Fibroblast of skin of abdomen (primary cell): Measurements from ENCODE around the gene AK2. TPM values are rescaled to one million over a fixed set of nuclear protein-coding genes. Genes with fewer than 3 reads are reported as not detected.
"Not testable (repeated sequence)": the region's sequence is repeated elsewhere in the genome, so short reads cannot be mapped to it uniquely, and the experiment has no call there.

ENCODE experiments used
- DNase-seq: peaks from one replicate; pipeline ENCODE4 v3.0.0-alpha.2; 2013
- polyA plus RNA-seq, 2 experiments: library from polyadenylated mRNA; unstranded; fragments of 120-200 nt; gene quantifications; one replicate each; pipeline ENCODE4 v1.2.1, GENCODE V29; 2013; ENCODE audit not compliant: insufficient read length in 2 of 2

AK2 gene
- polyA plus RNA-seq (2013, experiment 1 of 2; ENCODE audit: insufficient read length), result 147 TPM
- polyA plus RNA-seq (2013, experiment 2 of 2; ENCODE audit: insufficient read length), result 146 TPM

DNA sequence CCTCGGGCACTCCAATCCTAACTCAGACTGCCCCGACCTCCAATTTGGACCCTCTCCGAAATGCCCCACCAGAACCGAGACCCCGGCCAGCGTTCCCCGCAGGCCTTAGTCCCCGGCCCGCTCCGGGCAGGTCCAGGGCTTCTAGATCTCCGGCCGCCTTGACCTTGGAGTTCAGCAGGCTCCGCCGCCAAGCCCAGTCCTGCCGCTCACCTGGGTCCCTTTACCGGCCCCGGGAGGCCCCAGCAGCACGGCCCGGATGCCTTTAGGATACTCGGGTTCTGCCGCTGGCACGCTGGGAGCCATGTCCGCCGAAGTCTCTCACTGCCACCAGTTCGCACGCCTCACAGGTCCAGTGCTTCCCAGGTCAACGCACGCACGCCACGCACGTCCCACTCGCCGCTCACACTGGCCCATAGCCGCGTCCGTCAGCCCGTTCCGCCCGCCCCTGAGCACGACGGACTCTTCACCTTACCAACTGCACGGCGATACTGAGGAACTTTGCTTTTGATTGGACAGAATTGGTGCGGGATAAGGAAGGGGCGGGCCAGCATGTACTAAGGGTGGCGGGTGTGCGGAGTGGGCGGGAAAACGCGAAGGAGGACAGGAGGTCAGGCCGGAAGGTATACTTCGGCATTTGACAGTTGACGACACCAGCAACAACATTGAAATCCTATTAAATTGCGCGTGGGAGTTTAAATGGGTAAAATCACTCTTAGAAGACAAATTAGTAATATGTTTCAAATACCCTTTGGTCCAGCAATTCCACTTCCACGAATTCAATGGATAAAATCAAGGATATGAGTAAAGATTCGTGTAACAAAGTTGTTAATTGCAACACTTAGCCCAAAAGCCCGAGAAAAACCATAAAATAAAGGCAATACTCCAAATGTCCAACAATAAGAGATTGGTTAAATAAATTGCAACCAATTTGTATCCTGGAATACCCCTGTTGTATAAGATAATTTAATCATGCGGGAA lies at the start of gene AK2:
TSS of gene AK2 (minus strand) at position 358 of the 978 bp plus-strand sequence. CDS start at position 303, 55 bp downstream.
- peak; percentile 98 for DNase-seq

DNA sequence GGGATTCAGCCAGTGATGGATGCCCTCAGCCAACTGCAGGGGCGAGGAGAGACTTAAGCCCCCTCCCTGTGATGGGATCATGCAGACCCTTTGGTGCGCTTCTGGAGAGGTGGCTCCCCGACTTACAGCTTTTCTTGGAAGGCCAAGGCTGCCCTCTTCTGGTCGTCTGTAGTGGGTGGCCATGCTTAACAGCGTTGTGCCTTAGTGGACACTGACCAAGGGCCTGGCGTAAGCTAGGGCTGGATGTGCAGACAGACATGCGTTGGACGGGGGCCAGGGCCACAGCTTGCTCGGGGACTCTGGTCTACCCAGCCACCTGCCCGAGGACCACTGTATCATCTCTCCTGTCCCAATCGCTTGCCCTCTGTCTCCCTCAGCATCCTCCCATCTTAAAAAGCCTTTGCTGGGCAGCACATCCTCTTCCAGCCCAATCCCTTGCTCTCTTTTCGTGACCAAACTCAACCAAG lies 49.7 kb upstream of the AK2 start:
- peak; percentile 57 for DNase-seq

DNA sequence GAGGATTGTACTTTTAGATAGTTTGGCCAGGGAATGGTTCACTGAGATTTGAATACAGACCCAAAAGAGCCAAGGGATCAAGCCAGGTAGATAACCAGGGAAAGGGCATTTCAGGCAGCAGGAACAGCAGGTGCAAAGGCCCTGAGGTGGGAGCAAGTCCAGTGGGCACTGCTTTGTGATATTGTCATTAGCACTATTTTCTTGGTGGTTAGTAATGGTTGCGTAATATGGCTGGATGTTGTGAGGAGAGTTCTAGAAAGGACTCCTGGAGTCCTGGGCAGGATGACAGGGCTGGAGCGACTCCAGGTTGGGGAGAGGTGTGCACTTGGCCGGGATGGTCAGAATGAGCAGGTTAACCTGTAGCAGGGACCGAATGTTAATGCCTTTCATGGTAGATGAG lies 48.6 kb upstream of the AK2 start:
- no peak for DNase-seq

DNA sequence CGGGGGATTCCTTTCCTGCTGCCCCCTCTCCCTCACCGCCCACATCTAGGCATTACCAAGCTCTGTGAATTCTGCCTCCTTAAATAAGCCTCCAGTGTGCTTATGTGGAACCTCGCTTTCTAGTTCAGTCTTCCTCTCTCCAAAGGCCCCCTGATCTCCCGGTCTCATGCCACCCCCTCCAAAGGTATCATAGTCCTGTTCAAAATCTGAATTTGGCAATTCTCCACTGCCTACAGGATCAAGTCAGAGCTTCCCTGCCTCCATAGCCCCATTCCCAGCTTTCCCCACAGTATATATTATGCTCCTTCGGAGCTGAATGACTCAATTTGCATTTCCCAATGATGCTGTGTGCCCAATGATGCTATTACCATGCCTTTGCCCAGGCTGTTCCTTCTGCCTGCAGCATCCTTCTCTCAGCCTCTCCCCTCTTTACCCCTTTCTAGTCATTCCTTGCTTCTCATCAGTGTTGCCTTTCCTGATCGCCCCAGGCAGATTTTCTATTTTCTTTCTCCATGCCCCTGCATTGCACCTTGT lies 46.0 kb upstream of the AK2 start:
- no peak for DNase-seq

DNA sequence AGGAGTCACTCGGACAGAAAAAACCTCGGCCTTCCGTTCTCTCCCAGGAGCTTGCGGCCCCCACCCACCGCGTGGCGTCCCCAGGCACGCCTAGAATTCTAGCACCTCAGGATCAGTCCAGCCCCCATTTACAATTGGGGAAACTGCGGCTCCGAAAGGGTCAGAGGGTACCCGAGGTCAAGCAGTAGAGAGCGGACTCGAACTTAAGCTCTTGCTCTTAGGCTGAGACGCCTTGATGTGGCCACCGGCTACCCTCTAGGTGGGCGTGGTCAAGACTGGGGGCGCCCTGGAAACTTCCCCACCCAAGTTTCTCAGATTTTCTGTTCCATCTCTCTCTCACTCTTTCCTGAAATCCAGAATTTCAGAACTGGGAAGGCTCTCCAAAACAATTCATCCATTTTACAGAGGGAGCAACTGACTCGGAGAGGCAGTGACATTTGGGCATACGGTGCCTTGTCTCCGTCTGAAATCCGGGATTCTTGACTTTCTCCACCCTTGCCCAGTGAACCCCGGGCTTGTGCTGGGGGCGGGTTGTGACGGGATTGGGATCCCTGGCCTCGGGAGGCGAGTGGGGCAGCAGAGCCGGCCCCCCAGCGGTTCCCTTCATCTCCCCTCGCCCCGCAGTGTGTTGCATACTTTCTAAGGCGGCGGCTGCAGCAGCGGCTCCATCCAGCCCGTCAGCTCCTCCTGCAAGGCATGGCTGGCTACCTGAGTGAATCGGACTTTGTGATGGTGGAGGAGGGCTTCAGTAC lies 45.0 kb upstream of the AK2 start:
- DNase-seq, result no peak

DNA sequence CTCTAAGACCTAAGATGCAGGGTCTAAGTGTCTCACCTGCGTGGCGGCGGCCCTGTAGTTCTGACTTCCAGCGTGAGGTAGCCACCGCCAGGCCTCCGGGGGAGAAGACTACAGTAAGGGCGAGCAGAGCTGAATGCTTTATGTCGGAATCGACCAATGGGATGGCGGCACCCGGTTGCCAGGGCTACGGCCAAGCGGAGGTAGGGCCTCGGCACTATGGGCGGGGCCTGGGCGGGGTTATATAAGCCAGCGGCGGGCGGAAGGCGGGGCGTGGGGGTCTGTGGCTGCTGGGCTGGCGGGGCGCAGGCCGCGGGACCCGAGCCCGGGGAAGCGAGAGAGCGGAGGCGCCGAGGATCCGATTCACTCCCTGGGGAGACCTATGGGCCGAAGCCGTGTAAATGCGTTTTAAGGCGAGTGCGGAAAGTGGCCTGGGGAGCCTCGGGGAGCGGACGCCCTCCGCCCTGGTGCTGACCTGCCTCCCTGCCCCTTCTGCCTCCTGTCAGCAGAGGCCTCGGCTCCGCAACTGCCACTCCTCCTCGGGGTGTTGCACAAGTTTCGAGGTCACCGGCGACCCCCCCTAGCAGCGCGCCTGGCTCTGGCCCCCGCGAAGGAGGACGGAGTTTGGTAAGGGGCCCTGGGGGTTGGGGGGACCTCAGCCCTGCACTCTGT lies 44.3 kb upstream of the AK2 start, which contains the start of gene AZIN2:
TSS of gene AZIN2 (plus strand) at position 269 of the 669 bp plus-strand sequence. CDS start 1,097 bp downstream, outside the sequence.
- peak; percentile 94 for DNase-seq

DNA sequence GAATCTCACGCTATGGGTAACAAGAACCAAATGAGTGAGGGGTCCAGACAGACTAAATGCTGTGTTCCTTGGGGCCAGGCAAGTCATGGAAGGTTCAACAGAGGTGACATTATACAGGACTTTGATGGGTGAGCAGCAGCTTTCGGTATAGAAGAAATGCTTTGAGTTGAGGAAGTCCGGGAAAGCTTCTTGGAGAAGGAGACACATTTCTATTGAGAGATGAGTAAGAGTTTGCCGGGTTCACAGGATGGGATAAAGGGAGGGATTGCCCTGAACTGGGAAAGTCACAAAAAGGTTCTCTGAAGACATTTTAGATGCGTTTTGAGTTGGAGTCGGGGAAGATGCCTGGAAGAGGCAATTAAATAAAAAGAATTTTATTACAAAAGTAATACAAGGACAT lies 43.7 kb upstream of the AK2 start:
- DNase-seq, result no peak

DNA sequence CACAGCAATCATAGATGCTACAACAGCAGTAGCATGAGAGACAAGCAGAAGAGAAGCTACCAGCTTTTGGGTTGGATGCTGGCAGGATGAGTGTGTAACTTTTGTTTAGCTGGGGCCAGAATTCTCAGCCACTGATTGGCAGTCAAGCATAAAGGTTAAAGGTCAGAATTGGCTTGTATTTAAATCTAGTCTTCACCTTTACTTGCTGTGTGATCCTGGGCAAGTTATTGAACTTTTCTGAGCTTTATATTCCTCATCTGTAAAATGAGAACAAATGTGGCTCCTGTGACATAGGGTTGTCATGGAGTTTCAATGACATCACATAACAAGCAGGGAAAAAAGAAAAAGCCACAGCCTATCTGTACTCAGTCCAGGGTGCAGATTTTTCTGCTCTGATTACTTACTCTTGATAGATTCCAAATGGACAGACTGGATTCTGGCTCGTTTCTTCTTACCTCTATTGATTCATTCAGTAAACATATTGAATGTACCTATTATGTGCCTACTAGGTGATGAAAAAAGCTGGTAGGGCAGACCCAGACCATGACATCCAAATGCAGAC lies 41.4 kb upstream of the AK2 start:
- no peak for DNase-seq

DNA sequence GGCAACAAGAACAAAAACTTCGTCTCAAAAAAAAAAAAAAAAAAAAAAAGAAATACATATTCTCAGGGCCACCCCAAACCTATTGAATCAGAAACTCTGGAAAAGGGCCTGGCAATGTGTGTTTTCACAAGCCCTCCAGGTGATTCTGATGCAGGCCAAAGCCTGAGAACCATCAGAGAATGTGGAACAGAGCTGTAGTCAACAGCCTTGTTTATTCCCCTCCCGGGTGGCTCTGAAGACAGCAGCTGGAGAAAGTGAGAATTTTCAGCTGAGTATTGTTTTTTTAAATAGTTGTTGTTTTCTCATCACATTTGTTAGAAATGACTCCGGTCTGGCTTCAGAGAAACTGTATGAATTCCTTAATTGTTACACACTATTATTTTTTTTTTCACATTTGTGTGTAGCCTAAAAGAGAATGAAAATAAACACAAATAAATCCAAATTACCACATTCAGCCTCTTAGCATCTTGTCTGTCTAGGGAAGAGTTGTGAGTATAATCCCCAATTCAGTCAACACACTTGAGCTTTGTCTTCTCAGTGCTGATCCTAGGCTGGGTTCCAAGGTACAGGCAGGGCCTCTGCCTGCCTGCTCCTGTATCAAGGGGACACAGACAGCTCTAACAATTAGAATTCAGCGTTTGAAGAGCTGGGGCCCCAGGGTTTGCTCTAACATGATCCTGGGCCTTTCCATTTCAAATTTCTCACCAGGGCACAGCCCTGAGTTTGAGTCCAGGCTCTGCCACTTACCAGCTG lies 37.7 kb upstream of the AK2 start:
- no peak for DNase-seq

DNA sequence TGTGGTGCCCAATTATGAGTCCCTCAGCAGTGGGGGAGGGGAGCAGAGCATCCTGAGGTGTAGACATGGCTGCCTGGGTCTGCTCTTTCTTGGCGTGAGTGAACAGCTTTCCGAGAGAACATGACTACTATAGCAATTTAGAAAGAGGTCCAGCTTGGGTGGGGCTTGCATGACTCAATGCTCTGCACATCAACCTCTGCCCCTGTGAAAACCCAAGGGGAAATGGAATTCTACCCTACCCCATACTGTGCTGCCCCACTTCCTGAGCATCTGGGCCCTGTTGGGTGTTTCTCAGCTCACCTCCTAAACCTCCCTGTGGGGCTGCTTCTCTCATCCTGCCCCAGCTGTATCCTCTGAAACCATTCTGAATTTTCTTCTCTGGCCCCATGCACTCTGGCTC lies 36.0 kb upstream of the AK2 start:
- no peak for DNase-seq

DNA sequence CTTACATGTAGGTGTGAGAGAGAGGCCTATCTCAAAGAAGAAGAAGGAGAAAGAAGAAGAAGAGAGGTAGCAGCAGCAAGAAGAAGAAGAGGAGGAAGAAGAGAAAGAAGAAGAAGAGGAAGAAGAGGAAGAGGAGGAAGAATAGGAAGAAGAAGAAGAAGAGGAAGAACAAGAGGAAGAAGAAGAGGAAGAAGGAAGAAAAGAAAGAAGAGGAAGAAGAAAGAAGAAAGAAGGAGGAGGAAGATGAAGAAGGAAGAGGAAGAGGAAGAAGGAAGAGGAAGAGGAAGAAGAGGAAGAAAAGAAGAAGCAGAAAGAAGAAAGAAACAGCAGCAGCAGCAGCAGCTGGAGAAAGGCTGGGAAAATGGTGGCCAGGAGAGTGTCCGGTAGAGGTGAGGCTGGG lies 33.9 kb upstream of the AK2 start:
- no peak for DNase-seq

DNA sequence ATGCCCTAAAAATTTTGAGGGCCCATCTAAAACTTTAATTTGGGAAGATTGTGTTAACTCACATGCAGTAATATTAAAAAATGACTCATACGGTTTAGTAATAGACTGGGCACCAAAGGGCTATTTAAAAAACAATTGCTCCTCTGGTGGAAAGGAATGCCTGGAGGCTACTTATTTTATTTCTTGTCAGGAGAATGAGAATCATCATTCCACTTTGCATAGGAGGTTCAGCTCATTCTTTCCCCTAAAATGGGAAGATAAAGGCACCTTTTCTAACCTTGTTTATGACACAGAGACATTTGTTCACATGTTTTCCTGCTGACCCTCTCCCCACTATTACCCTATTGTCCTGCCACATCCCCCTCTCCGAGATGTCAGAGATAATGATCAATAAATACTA lies 31.4 kb upstream of the AK2 start:
- DNase-seq, result not testable (repeated sequence)

DNA sequence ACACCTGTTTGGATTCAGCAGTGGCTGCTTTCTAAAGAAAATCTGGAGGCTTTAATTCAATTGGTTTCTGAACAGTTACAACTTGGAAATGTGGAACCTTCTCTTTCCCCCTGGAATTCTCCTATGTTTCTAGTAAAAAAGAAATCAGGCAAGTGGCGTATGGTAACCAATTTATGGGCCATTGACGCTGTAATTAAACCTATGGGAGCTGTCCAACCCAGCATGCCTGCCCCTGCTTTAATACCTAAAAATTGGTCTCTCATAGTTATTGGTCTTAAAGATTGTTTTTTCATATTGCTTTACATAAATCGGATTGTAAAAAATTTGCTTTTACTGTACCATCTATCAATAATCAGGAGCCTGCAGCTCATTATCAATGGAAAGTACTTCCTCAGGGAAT lies 29.8 kb upstream of the AK2 start:
- not testable (repeated sequence) for DNase-seq

DNA sequence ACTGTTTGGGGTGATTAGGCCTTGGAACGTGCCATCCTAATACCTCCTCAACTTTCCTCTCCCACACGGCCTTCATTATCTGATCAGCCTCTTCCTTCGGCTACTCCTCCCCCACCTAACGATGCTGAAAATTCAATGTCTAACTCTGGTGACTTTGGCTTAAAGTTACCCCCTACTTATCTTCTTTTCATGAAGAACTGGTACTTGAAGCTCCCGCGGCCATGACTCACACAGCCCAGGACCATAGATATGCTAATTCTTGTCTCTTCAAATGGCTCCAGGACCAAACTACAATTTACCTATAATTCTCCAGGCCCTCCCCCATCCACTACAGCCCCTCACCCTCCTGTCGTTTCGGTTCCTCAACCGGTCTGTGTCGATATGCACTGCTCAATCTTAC lies 28.6 kb upstream of the AK2 start:
- no peak for DNase-seq

DNA sequence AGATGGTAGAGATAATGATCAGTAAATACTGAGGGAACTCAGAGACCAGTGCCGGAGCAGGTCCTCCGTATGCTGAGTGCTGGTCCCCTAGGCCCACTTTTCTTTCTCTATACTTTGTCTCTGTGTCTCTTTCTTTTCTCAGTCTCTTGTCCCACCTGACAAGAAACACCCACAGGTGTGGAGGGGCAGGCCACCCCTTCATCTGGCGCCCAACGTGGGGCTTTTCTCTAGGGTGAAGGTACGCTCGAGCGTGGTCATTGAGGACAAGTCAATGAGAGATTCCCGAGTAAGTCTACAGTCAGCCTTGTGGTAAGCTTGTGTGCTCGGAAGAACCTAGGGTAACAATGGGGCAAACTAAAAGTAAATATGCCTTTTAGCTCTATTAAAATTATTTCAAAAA lies 27.6 kb upstream of the AK2 start:
- DNase-seq, result not testable (repeated sequence)

DNA sequence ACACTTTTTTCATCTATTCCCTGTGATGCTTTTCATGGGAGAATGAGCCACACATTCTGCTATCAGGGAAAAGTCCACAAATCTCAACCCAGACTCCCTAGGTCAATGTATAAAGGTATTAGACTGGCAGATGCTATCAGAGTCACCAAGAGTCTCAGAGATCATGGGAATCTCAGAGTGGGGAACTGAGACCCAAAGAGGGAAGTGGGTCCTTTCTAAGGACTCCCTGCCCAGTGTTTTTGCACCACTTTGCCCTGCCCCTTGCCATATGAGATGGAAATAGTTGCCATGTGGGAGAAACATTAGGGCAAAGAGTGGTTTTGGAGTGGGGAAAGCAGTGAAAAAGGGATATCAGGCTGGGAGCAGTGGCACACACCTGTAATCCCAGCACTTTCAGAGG lies 25.2 kb upstream of the AK2 start:
- no peak for DNase-seq

DNA sequence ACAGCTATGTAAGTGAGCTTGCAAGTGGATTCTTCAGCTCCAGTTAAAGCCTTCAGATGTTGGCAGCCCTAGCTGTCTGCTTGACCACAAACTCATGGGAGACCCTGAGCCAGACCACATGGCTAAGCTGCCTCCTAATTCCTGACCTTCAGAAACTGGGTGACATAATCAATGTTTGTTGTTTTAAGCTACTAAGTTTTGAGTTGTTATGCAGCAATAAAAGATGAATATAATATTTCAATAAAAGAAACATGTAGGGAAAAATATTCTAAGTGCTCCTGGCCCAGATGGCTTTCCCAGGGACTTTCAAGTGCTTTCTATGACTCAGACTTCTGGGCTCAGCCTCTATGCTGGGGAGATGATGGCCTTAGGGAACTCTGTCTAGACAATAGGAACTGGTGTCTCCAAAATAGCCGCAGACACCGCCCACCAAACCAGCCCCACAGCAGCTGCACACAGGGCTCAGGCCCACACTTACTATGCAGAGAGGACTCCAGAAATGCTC lies 23.9 kb upstream of the AK2 start:
- peak; percentile 76 for DNase-seq

DNA sequence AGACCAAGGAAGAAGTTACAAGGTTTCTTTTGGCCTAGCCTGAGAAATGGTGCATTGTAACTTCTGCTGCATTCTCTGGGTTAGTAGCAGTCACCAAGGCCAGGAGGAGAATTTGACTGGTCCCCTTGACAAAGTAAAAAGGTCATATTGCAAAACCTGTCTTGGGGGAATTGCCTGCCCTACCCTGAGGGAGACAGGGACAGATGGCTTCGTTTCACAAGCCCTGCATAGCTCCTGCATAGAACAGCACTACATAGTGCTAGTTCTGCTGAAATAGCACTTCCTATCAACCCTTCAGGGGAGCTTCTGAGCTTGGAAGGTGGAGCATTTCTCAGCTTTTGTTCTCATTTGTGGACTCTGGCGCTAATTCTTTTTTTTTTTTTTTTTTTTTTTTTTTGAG lies 20.4 kb upstream of the AK2 start:
- no peak for DNase-seq

DNA sequence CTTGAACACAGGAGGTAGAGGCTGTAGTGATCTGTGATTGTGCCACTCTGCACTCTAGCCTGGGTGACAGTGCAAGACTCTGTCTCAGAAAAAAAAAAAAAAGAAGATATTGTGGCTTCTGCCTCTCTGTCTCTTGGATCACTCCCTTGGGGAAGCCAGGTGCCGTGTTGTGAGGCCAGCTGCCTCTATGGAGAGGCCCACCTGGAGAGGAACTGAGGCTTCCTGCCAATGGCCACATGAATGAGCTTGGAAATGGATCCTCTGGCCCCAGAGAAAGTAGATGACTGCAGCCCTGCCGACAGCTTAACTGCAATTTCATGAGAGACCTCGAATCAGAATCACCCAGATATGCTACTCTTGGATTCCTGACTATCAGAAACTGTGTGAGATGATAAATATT lies 19.7 kb upstream of the AK2 start:
- DNase-seq, result no peak

DNA sequence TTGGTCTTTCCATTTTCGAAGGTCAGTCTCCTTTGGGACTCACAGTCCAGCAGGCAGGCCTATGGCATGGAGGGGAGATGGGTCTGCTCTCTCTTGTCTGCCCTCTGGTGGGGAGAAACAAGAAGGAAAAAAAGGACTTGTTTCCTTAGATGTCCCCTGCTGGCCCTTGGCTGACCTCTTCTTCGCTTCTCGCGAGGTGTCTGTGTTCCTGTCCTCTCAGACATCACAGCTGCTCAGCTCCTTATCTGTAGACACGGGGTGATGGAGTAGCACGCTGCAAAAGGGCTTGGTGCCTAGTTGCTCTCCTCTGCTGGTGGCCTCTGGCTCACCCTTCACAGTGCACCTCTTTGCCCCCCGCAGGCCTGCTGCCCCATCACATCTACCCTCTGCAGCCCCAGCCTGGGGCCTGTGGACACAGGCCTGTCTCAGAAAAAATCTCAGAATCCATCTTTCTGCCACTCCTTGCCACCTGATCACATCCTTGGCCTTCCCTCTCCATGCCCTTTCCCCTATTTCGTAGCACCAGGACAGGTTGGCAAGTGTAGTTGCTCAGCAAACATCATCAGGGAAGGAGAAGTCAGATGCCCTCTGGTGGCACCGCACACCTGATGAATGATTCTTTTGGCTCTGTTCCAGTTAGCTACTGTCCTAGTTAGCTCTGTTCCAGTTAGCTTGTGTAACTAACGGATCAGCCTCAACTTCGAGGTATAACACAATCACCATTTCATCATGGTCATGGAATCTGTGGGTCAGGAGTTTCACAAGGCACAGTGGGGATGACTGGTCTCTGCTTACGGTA lies 18.7 kb upstream of the AK2 start:
- peak; percentile 75 for DNase-seq
